HEK293T (cell line): ENCODE measurements around the gene BLOC1S1.

Source experiments
- CTCF ChIA-PET: fragments of 350-600 bp; formaldehyde crosslinking; extraction: SDS; loops from one replicate; lab custom pipeline; 2021; ENCODE audit warnings: antibody characterized with exemption, inconsistent platforms; lab: Yijun Ruan, JAX
- POLR2A ChIA-PET: fragments of 350-600 bp; formaldehyde crosslinking; extraction: SDS; loops from one replicate; lab custom pipeline; 2020; ENCODE audit warnings: antibody characterized with exemption, inconsistent platforms; lab: Yijun Ruan, JAX
- DNase-seq: peaks from one replicate; pipeline ENCODE4 v3.0.0; 2012; ENCODE audit warnings: mixed read lengths; ENCODE audit errors: extremely low spot score
- ARNT ChIP-seq: fragments of 450-650 bp; IDR thresholded peaks from 2 replicates; pipeline ENCODE4 v1.6.1; 2017; ENCODE audit warnings: mild to moderate bottlenecking
- CTBP1 ChIP-seq: fragments of 450-650 bp; IDR thresholded peaks from 2 replicates; pipeline ENCODE4 v1.6.1; 2016; ENCODE audit warnings: borderline replicate concordance
- ELF4 ChIP-seq: fragments of 450-650 bp; IDR thresholded peaks from 2 replicates; pipeline ENCODE4 v1.6.1; 2017; ENCODE audit warnings: antibody characterized with exemption
- FOXA1 ChIP-seq: fragments of 450-650 bp; IDR thresholded peaks from 2 replicates; pipeline ENCODE4 v1.6.1; 2016; ENCODE audit warnings: mild to moderate bottlenecking
- FOXK2 ChIP-seq: fragments of 450-650 bp; IDR thresholded peaks from 2 replicates; pipeline ENCODE4 v1.6.1; 2016; ENCODE audit warnings: mild to moderate bottlenecking
- FOXM1 ChIP-seq: fragments of 450-650 bp; IDR thresholded peaks from 2 replicates; pipeline ENCODE4 v1.6.1; 2017; ENCODE audit warnings: mild to moderate bottlenecking, borderline replicate concordance
- HDGF ChIP-seq: fragments of 450-650 bp; IDR thresholded peaks from 2 replicates; pipeline ENCODE4 v1.6.1; 2017; ENCODE audit warnings: antibody characterized with exemption, borderline replicate concordance
- L3MBTL2 ChIP-seq: fragments of 450-650 bp; conservative IDR thresholded peaks from 2 replicates; pipeline ENCODE4 v1.6.1; 2016; ENCODE audit warnings: mild to moderate bottlenecking
- LEF1 ChIP-seq: fragments of 450-650 bp; IDR thresholded peaks from 2 replicates; pipeline ENCODE4 v1.6.1; 2017; ENCODE audit warnings: mild to moderate bottlenecking, borderline replicate concordance
- NFRKB ChIP-seq: fragments of 450-650 bp; IDR thresholded peaks from 2 replicates; pipeline ENCODE4 v1.6.1; 2016; ENCODE audit warnings: mild to moderate bottlenecking, moderate library complexity
- SP1 ChIP-seq: fragments of 450-650 bp; IDR thresholded peaks from 2 replicates; pipeline ENCODE4 v1.6.1; 2017
- SUZ12 ChIP-seq: fragments of 450-650 bp; IDR thresholded peaks from 2 replicates; pipeline ENCODE4 v1.6.1; 2016; ENCODE audit warnings: mild to moderate bottlenecking
- TARDBP ChIP-seq: fragments of 450-650 bp; IDR thresholded peaks from 2 replicates; pipeline ENCODE4 v1.6.1; 2016
- ZNF384 ChIP-seq: fragments of 450-650 bp; IDR thresholded peaks from 2 replicates; pipeline ENCODE4 v1.6.1; 2016
- TF ChIP-seq, protein P1 (sequence below): fragments of 450-650 bp; IDR thresholded peaks from 2 replicates; pipeline ENCODE4 v1.6.1; 2016

The BLOC1S1 gene

DNA sequence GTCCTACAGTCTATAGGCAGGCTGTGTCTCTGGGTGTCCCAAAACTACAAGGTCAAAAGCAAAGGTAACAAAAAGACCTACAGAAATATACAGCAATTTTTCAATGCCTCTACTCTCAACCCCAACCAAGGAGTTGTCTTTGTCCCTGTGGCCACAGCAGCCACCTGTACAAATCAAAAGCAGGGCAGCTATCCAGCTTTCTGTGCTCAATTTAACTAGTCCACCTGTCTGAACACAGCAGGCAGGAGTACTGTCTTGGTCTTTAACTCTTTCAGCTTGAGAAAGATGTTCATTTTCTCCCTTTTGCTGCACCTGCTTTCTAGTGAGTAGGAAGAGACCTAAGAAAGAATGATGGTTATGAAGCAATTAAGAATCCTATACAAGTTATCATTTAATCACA is 46.8 kb downstream of the BLOC1S1 start:
- TF ChIP-seq SP1 (no peak), FOXA1 (no peak), HDGF (no peak)
- POLR2A ChIA-PET: no interaction called here
- CTCF ChIA-PET: no interaction called here
- no peak for DNase-seq

- no peak for DNase-seq
- POLR2A ChIA-PET: no interaction called here
These were observed 50.0 kb downstream of the BLOC1S1 start for GRCh38 chr12:55765736-55766290.

DNA sequence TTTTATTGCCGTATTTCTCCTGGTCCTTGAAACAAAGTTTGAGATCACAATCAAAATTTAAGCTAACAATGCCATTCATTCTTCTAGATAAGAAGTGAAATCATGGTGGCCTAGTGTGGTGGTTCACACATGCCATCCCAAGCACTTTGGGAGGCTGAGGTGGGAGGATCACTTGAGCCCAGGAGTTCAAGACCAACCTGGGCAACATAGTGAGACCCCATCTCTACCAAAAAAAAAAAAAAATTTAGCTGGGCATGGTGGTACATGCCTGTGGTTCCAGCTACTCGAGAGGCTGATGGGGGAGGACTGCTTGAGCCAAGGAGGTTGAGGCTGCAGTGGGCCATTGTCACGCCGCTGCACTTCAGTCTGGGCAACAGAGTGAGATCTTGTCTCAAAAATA is 51.3 kb downstream of the BLOC1S1 start:
- TF ChIP-seq FOXM1 (no peak), LEF1 (no peak), FOXK2 (no peak), ELF4 (no peak)
- POLR2A ChIA-PET: no interaction called here
- CTCF ChIA-PET: no interaction called here
- no peak for DNase-seq

More at GRCh38 chr12:55765736-55766290, 50.0 kb downstream of the BLOC1S1 start:
- TF ChIP-seq TARDBP (no peak), SUZ12 (no peak), FOXA1 (no peak), SP1 (no peak), ELF4 (no peak), FOXK2 (no peak), LEF1 (no peak), NFRKB (no peak), ARNT (no peak), L3MBTL2 (no peak), ZNF384 (no peak), HDGF (no peak), CTBP1 (no peak), FOXM1 (no peak)
- TF ChIP-seq, protein P1, sequence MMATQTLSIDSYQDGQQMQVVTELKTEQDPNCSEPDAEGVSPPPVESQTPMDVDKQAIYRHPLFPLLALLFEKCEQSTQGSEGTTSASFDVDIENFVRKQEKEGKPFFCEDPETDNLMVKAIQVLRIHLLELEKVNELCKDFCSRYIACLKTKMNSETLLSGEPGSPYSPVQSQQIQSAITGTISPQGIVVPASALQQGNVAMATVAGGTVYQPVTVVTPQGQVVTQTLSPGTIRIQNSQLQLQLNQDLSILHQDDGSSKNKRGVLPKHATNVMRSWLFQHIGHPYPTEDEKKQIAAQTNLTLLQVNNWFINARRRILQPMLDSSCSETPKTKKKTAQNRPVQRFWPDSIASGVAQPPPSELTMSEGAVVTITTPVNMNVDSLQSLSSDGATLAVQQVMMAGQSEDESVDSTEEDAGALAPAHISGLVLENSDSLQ: no peak
- CTCF ChIA-PET: no interaction called here
